SK-N-MC (cell line): ENCODE measurements around the gene LSM12.

ENCODE experiments used
- DNase-seq: peaks from one replicate; pipeline ENCODE4 v3.0.0-alpha.2; 2011; ENCODE audit warnings: low read depth, low spot score
- H3K27ac ChIP-seq: fragments of 200-600 bp; sonication (generic); 2 replicates; pipeline ENCODE4 v1.5.1; 2016; ENCODE audit warnings: mixed run types
- H3K36me3 ChIP-seq: fragments of 200-600 bp; sonication (generic); 2 replicates; pipeline ENCODE4 v1.6.1; 2017; ENCODE audit warnings: antibody characterized with exemption, low read length, mixed read lengths; ENCODE audit not compliant: insufficient read depth
- H3K4me3 ChIP-seq: fragments of 200-600 bp; sonication (generic); 2 replicates; pipeline ENCODE4 v1.5.1; 2016
- H3K9ac ChIP-seq: fragments of 200-600 bp; sonication (generic); 2 replicates; pipeline ENCODE4 v1.8.0; 2017; ENCODE audit warnings: mixed run types, mixed read lengths; ENCODE audit not compliant: insufficient read length
- H3K9me3 ChIP-seq: fragments of 200-600 bp; sonication (generic); 2 replicates; pipeline ENCODE4 v1.6.1; 2017; ENCODE audit warnings: low read depth, mild to moderate bottlenecking, antibody characterized with exemption, low read length, moderate library complexity, mixed read lengths
- EZH2 ChIP-seq: fragments of 200-600 bp; sonication (generic); IDR thresholded peaks from one replicate; pipeline ENCODE4 v1.6.1; 2017; ENCODE audit warnings: antibody characterized with exemption
- FOXP2 ChIP-seq: optimal IDR thresholded peaks from 2 replicates; pipeline ENCODE3; 2011; ENCODE audit warnings: mild to moderate bottlenecking, moderate library complexity; ENCODE audit not compliant: insufficient read depth; ENCODE audit errors: extremely low read length, control extremely low read depth
- POLR2AphosphoS5 ChIP-seq: IDR thresholded peaks from 2 replicates; pipeline ENCODE4 v1.6.1; 2012; ENCODE audit warnings: mild to moderate bottlenecking, low read depth, low read length, borderline replicate concordance

The LSM12 gene

DNA sequence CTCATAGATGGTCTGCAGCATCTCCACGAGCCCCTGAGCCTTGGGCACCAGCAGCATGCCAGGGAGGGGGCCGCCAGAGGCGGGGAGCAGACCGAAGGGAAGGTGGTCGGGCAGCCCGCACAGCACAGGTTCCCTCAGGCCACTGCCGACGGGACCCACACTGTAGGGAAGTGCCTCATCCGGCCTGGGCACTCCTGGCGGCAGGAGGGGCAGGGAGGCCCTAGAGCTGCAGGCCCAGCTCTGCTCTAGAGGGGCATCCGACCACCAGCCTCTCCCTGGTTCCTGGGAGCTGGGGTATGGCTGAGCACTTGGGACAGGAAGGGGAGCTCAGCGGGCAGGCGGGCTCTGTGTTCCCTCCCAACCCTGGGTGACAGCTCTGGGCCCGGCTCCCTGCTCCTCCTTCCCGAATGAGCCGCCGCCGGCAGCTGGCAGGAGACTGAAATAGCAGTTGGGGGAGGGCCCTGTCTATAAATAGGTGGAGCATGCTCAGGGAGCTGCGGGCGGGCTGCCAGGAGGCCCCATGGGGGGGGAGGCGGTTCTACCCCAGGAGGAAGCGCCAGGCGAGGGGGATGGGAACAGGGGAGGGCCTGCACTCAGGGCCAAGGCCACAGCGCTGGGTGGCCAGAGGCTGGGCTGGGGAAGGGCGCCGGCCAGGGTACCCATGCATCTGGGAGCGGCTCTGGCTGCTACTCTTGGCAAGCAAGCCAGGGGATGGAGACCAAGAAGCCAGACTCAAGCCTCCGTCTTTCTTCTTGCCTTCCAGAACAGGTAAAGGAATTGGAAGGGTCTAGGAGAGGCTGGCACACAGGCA lies 44.6 kb upstream of the LSM12 start:
- Histone ChIP-seq H3K27ac (peak overlapping the region; percentile 75), H3K9me3 (no peaks in the 10 kb centered on the region), H3K9ac (peak overlapping the region; percentile 57), H3K36me3 (no peaks in the 10 kb centered on the region; the same call in 1 of the 2 replicates), H3K4me3 (peak overlapping the region; percentile 77)
- TF ChIP-seq FOXP2 (peak; percentile 77), EZH2 (no peak), POLR2AphosphoS5 (peak; percentile 92)
- peak; percentile 67 for DNase-seq

DNA sequence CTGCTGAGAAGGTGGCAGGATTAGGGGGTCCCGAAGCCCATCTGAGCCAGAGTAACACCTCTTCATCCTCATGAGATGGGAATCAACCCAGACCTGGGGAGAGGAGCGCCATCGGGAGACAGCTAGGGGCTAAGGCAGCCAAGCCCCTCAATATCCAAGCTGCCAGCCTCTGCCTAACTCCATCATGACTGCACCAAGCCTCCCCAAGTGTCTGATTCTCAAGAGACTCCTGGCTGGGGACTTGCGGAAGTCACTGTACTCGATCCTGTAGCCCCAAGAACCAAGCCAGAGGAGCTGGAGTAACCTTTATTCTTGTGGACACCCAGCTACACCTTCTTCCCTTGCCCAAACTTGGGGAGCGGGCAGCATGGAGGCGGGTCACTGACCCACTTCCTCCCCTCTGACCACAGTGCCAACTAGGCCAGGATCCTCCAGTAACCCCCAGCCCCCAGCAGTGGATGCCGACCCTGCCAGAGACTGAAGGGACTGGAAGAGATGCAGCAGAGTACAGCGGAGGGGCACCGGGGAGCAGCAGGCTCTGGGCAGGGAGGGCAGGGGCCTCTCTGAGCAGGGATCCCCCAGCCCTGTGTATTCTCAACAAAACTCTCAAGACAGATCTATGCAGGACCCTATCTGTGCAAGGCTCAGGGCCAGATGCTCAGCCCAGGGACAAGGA lies 43.7 kb upstream of the LSM12 start:
- peak overlapping the region; percentile 77 for H3K4me3 ChIP-seq
- no peaks in the 10 kb centered on the region for H3K9me3 ChIP-seq
- H3K27ac ChIP-seq: no peak overlapping the region
- no peak for DNase-seq
- H3K9ac ChIP-seq: peak overlapping the region; percentile 57
- no peaks in the 10 kb centered on the region; the same call in 1 of the 2 replicates for H3K36me3 ChIP-seq
- no peak for TF ChIP-seq FOXP2

- no peak overlapping the region for H3K27ac ChIP-seq
- H3K36me3 ChIP-seq: no peaks in the 10 kb centered on the region
- TF ChIP-seq POLR2AphosphoS5 (no peak), EZH2 (no peak)
- H3K9me3 ChIP-seq: no peaks in the 10 kb centered on the region
- no peak for DNase-seq
- H3K4me3 ChIP-seq: no peak overlapping the region
- no peak overlapping the region for H3K9ac ChIP-seq
Observed at GRCh38 chr17:44109312-44109630, 42.8 kb upstream of the LSM12 start.

DNA sequence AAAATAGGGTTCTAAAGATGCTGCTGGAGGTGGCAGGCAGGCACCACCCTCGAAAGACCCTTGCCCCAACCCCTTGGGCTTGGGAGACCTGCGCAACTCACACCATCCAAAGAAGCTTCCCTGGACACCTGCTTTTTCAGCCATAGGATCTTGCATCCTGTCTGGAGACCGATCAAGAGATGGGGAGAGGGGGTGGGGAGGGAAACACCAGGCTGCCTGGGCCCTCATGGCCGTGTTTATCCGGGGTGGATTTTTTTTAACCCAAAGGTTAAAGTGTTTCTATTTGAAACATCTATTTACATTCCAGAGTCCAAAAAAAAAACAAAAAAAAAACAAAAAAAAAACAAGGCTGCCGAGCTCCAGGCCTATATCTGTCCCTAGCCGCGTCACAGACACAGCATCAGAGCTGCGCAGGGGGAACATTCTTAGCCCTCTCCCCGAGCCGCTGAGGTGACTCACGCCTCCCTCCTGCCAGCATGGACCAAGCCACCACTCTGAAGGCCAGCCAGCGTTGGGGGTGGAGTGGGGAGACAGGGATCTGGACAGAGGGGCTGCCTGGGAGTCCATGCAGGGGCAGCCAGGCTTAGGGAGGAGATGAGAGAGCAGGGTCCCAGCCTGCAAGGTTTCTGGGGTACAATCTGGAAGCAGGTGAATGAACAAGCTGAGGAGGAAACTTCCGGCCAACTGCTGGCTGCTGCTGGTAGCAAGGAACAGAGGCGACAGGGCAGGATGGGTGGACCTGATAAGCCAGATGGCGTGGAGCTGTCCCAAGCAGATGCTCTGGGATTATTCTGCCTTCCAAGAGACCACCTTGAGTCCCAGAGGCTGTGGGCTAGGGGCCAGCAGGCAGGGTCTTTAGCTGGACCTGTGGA lies 42.2 kb upstream of the LSM12 start:
- no peaks in the 10 kb centered on the region for H3K36me3 ChIP-seq
- no peak overlapping the region for H3K4me3 ChIP-seq
- no peaks in the 10 kb centered on the region for H3K9me3 ChIP-seq
- DNase-seq: no peak
- no peak overlapping the region for H3K9ac ChIP-seq
- TF ChIP-seq FOXP2 (no peak), EZH2 (no peak), POLR2AphosphoS5 (no peak)
- H3K27ac ChIP-seq: no peak overlapping the region

DNA sequence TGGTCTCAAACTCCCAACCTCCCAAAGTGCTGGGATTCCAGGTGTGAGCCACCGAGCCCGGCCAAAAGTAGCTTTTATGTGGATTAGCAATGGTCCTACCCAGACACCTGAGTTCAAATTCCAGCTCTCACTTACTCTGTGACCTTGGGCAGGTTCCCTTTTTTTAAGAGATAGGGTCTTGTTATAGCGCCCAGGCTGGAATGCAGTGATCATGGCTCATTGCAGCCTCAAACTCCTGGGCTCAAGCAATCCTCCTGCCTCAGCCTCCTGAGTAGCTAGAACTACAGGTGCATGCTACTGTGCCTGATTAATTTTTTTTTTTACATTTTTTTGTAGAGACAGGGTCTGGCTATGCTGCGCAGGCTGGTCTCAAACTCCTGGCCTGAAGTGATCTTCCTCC lies 40.3 kb upstream of the LSM12 start:
- no peak for TF ChIP-seq POLR2AphosphoS5
- TF ChIP-seq FOXP2: no peak
- no peak overlapping the region for H3K4me3 ChIP-seq
- peaks cover 3% of the 10 kb centered on the region; the same call in 1 of the 2 replicates for H3K36me3 ChIP-seq
- no peaks in the 10 kb centered on the region for H3K9me3 ChIP-seq
- H3K9ac ChIP-seq: no peak overlapping the region
- H3K27ac ChIP-seq: no peak overlapping the region
- no peak for DNase-seq

DNA sequence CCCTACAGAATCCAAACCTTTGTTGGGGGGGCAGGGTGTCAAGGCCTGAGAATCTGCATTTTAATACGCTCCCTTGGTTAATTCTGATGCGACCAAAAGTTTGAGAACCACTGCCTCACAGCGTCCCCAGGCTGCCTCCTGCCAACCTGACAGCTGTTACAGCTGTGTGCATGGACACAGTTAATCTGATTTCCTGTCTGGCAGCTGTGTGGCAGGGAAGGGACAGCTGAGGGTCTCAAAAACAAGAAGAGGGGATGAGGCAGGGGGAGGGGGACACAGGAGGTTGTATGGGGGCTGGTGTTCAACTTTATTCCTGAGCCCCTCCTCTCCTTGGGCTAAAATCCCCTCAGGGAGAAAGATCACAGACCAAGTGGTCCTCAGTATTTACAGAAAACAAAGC lies 39.5 kb upstream of the LSM12 start:
- H3K9ac ChIP-seq: no peak overlapping the region
- H3K9me3 ChIP-seq: no peaks in the 10 kb centered on the region
- TF ChIP-seq POLR2AphosphoS5 (no peak), EZH2 (no peak), FOXP2 (no peak)
- H3K4me3 ChIP-seq: no peak overlapping the region
- no peak for DNase-seq
- peaks cover 3% of the 10 kb centered on the region; the same call in 1 of the 2 replicates for H3K36me3 ChIP-seq
- H3K27ac ChIP-seq: no peak overlapping the region

DNA sequence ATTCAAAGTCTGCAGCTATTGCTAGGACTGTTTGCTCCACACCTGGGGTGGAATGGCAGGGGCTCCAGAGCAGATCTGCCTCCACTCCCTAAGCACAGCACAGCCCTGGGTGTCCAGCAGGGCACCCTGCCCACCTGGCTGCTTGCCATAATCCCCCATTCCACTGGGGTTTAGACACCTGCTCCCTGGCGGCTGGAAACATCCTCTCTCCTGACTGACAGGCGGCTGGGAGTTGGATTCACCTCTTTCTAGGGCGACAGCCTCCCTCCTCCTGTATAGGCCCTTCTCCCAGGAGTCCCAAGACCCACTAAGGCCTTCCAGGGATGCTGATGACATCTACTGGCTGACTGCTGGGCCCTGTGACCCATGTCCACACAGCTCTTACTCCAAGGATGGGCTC lies 39.0 kb upstream of the LSM12 start:
- TF ChIP-seq POLR2AphosphoS5 (no peak), FOXP2 (no peak), EZH2 (no peak)
- no peak overlapping the region for H3K4me3 ChIP-seq
- no peak overlapping the region for H3K27ac ChIP-seq
- peaks cover 3% of the 10 kb centered on the region; the same call in 1 of the 2 replicates for H3K36me3 ChIP-seq
- DNase-seq: no peak
- no peak overlapping the region for H3K9ac ChIP-seq
- H3K9me3 ChIP-seq: no peaks in the 10 kb centered on the region
